ENCODE results near the gene ADRA2C.

Gene ADRA2C

GRCh38 chr4:3720466-3720865, 45.7 kb upstream of the ADRA2C start:
- TF ChIP-seq CTCF (IDR thresholded peaks at IDR 0.05; ENCODE audit: control extremely low read depth, extremely low read depth, low read depth, missing control alignments): no peak
- POLR2A ChIA-PET: no interaction called here
- CTCF ChIA-PET: no interaction called here
- no peak for DNase-seq (ENCODE audit: extremely low spot score)

GRCh38 chr4:3721186-3721585, 45.0 kb upstream of the ADRA2C start:
- ChIA-PET CTCF (no interaction called here), POLR2A (no interaction called here)
- no peak for DNase-seq (ENCODE audit: extremely low spot score)
- TF ChIP-seq CTCF (IDR thresholded peaks at IDR 0.05; ENCODE audit: control extremely low read depth, extremely low read depth, low read depth, missing control alignments): no peak

GRCh38 chr4:3721627-3722026, 44.6 kb upstream of the ADRA2C start:
- CTCF ChIA-PET: no interaction called here

GRCh38 chr4:3722446-3723231, 43.5 kb upstream of the ADRA2C start:
- no peak for DNase-seq (ENCODE audit: extremely low spot score)
- ChIA-PET CTCF (no interaction called here), POLR2A (no interaction called here)
- no peak for TF ChIP-seq CTCF (IDR thresholded peaks at IDR 0.05; ENCODE audit: control extremely low read depth, extremely low read depth, low read depth, missing control alignments)

More at GRCh38 chr4:3721627-3722026, 44.6 kb upstream of the ADRA2C start:
- POLR2A ChIA-PET: no interaction called here
- no peak for TF ChIP-seq CTCF (IDR thresholded peaks at IDR 0.05; ENCODE audit: control extremely low read depth, extremely low read depth, low read depth, missing control alignments)
- no peak for DNase-seq (ENCODE audit: extremely low spot score)

GRCh38 chr4:3723232-3723642, 42.9 kb upstream of the ADRA2C start:
- ChIA-PET POLR2A (no interaction called here), CTCF (no interaction called here)
- no peak for DNase-seq (ENCODE audit: extremely low spot score)
- TF ChIP-seq CTCF (IDR thresholded peaks at IDR 0.05; ENCODE audit: control extremely low read depth, extremely low read depth, low read depth, missing control alignments): no peak

GRCh38 chr4:3724319-3725231, 41.6 kb upstream of the ADRA2C start:
- DNase-seq (ENCODE audit: extremely low spot score): no peak
- POLR2A ChIA-PET: no interaction called here
- TF ChIP-seq CTCF (IDR thresholded peaks at IDR 0.05; ENCODE audit: control extremely low read depth, extremely low read depth, low read depth, missing control alignments): no peak
- CTCF ChIA-PET: no interaction called here
